ENCODE results near the gene CASKIN2.

GRCh38 chr17:75508931-75509361 is 6.4 kb downstream of the CASKIN2 start:
- no peak for TF ChIP-seq CTCF (IDR thresholded peaks at IDR 0.05)
- TF ChIP-seq EZH2 (IDR thresholded peaks at IDR 0.05), result no peak
- no peak for TF ChIP-seq EZH2phosphoT487 (IDR thresholded peaks at IDR 0.05)

Data from neural progenitor cell (in vitro differentiated cells).